Heart left ventricle (tissue), 13 donors: ENCODE results near the gene GGT6.

ENCODE experiments used
- CTCF ChIP-seq, 12 donors: fragments of 200-600 bp; sonication (generic) in 4 of 12; IDR thresholded peaks; one replicate each; pipeline versions ENCODE4 v1.5.0 to v1.8.0; 2018 to 2022; ENCODE audit warnings: antibody characterized with exemption in 12 of 12, mild to moderate bottlenecking in 5 of 12
- POLR2A ChIP-seq, 2 donors: fragments of 450-650 bp; IDR thresholded peaks; one replicate each; pipeline ENCODE4 v1.6.1; 2017; ENCODE audit warnings: antibody characterized with exemption in 2 of 2, mild to moderate bottlenecking in 2 of 2, moderate library complexity in 2 of 2
- donor health status: ischemic (EF 13 %, LVEDD 7.1; RV severe dilation, severe dysfunction).
- donor health status: DM: no; HTN: yes; CAD: no.
- donor health status: DM: no; HTN: no; CAD: no.
- donor health status: ischemic (EF 25% LVEDD 6.9; RV normal size, moderate dysfunction).
- donor health status: ischemic (EF 25% LVEDD 5.7; RV mildly dilated, moderate dysfunction).
- donor health status: ischemic (EF 35%, LVEDD 5.7; RV mildly dilated, moderate dysfunction).
- donor health status: nonischemic (EF 11% LVEDD 7.7; RV severe dilation, severe dysfunction).
- donor health status: DM: yes; HTN: yes; CAD: no.
- donor health status: PGD.
- donor health status: ischemic (EF 29% LVEDD 5.4; RV normal size, mild dysfunction).
- donor health status: nonischemic (EF 23%, LVEDD 6.1; RV moderate dilation, normal function).

- TF ChIP-seq CTCF (IDR thresholded peaks at IDR 0.05) (no peak), POLR2A (IDR thresholded peaks at IDR 0.05) (no peak)
Observed at GRCh38 chr17:4520894-4521600, 39.3 kb downstream of the GGT6 start.
